Activated B cell treated with CpG ODN at 0.5 μM for 24 hours (primary cell): ENCODE data around the gene CAVIN3. TPM values are rescaled to one million over a fixed set of nuclear protein-coding genes. Genes with fewer than 3 reads are reported as not detected.

ENCODE experiments used
- ATAC-seq: fragments of 200-7000 bp; cut with Tn5 transposase; one replicate; pipeline ENCODE4 v1.10.0; 2021; ENCODE audit warnings: low read depth, mild to moderate bottlenecking, moderate library complexity
- CTCF ChIA-PET: fragments of 350-600 bp; sonication (Branson Sonifier 250); formaldehyde crosslinking; loops from one replicate; lab custom pipeline; 2021; ENCODE audit warnings: antibody characterized with exemption; lab: Charles Lee
- POLR2A ChIA-PET: fragments of 350-600 bp; sonication (Branson Sonifier 250); formaldehyde crosslinking; loops from one replicate; lab custom pipeline; 2021; ENCODE audit warnings: antibody characterized with exemption; lab: Charles Lee
- DNase-seq: peaks from one replicate; pipeline ENCODE4 v3.0.0; 2022
- H3K27ac Mint-ChIP-seq: one replicate; pipeline ENCODE4 v1.8.0; 2020; ENCODE audit warnings: mixed read lengths
- H3K27me3 Mint-ChIP-seq: one replicate; pipeline ENCODE4 v1.8.0; 2021; ENCODE audit warnings: mixed read lengths
- H3K36me3 Mint-ChIP-seq: one replicate; pipeline ENCODE4 v1.8.0; 2021; ENCODE audit warnings: low read depth, mixed read lengths
- H3K4me1 Mint-ChIP-seq: one replicate; pipeline ENCODE4 v1.8.0; 2021; ENCODE audit warnings: mixed read lengths
- H3K4me3 Mint-ChIP-seq: one replicate; pipeline ENCODE4 v1.8.0; 2020; ENCODE audit warnings: mild to moderate bottlenecking, mixed read lengths
- H3K9me3 Mint-ChIP-seq: one replicate; pipeline ENCODE4 v1.8.0; 2020; ENCODE audit warnings: mixed read lengths
- CTCF ChIP-seq: fragments of 200-600 bp; IDR thresholded peaks from one replicate; pipeline ENCODE4 v1.8.0; 2022; ENCODE audit warnings: antibody characterized with exemption, mild to moderate bottlenecking
- intact Hi-C: fragments of 100-400 bp; cut with micrococcal nuclease; formaldehyde crosslinking; loops from one replicate; pipeline ENCODE4 v1.15.1; 2024
- total RNA-seq: library from RNA; stranded (reverse); gene quantifications from 2 replicates; pipeline ENCODE4 v1.2.3, GENCODE V29; 2022

Gene CAVIN3
- total RNA-seq = 0.55 TPM in 1 of 2 replicates, not detected in the other

DNA sequence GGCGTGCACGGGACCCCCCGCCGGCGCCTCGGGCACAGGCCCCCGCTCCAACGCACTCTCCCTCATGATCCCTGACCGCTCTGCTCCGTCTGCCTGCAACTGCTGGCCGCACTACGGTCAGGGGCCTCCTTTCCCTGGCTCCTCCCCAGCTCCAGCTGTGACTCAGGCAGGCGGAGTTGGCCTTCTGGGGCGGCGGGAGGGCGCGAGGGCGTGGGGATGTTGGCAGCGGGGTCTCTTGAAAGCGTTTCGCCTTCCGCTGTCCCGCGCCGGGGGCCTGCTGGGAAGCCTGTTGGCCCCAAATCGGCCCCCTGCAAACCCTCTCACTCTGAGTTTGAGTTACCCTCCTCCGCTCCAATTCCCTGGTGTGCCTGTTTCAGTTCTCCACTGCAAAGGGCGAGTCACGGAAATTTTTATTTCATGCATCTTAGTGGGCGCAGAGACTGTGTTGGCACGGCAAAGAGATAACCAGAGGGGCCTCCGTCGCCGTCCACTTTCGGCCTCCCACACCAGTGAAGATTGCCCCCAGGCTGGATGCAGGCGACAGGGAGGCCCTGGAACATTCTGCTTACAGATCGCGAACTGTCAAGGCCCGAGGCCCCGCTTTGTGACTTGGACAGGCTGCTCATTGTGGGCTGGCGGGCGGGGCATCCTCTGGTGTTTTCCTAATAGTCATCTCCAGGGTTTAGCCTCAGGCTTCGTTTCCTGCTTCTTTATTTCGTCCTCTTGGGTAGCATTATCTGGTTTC, at the start of gene CAVIN3:
CAVIN3 (minus strand) TSS at position 91 of the 745 bp plus-strand sequence; CDS start at position 66, 25 bp downstream.
- CTCF ChIA-PET = no interaction called here
- POLR2A ChIA-PET = no interaction called here
- intact Hi-C loops = no loop called here
- Mint-ChIP-seq H3K4me1 (no peaks in the 10 kb centered on the region), H3K36me3 (no peaks in the 10 kb centered on the region), H3K4me3 (no peak within 1 kb of the TSS), H3K9me3 (no peaks in the 10 kb centered on the region), H3K27ac (no peak within 1 kb of the TSS), H3K27me3 (peaks cover 55% of the 10 kb centered on the region)
- no peak for TF ChIP-seq CTCF
- DNase-seq (no peak), ATAC-seq (no peak)

DNA sequence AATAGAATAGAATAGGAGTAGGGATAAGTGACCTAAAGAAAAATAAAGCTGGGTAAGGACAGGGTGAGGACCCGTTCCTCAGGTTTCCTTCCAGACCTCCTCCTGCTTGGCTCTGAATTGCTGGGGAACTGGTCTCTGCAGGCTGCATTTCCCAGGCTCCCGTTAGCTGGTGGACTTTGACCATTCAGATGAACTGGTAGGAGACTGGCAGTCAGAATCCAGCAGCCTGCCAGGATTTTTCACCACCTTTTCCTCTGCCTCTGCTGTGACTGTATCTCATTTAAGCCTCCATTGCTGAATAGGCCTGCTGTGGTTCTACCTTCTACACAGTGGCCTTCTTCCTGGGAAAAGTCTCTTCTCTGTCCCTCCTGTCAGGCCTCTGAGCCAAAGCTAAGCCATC, 45.4 kb upstream of the CAVIN3 start:
- TF ChIP-seq CTCF = no peak
- Mint-ChIP-seq H3K36me3 (no peaks in the 10 kb centered on the region), H3K4me1 (no peaks in the 10 kb centered on the region), H3K4me3 (no peak overlapping the region), H3K9me3 (no peaks in the 10 kb centered on the region), H3K27me3 (no peaks in the 10 kb centered on the region), H3K27ac (no peak overlapping the region)
- CTCF ChIA-PET = interaction anchor here (0.7 kb wide), 1 partner anchor 14 kb away, joined by 4 read pairs; no protein-coding TSS in a partner anchor
- DNase-seq (no peak), ATAC-seq (no peak)
- POLR2A ChIA-PET = no interaction called here
- intact Hi-C loops = no loop called here

DNA sequence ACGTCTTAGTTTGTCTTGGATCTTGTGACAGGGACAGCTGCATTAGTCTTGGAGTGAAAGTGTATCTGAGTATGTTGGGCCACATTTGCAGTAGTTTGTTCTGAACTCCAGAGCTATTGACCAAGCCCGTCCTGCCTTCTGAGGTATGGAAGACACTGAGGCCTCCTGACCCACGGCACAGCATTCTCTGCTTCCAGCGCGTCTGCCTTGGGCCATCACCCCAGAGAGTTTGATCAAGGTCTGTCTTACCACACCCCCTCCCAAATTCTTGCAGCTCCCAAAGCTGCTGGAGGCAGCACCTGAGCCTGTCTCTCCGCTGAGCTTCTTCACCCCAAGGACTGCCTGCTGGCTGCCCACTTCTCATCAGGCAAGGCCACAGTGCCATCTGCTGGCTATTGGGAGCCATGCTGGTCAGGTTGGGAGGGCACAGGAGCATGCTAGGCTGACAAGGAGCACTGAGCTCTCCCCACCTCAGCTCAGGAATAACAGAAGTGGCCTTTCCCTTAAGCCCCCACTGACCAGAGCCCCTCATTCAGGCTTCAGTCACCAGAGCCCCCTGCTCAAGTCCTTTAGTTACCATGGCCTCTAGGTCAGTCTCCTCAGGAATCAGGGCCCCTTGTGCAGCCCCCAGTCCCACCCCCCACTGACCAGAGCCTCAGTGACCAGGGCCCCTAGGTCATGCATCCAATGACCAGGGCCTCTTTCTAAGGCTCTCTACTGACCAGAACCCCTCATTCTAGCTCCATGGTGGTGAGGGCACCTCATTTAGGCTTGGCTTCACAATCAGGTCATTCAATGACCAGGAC, 42.8 kb upstream of the CAVIN3 start:
- no peaks in the 10 kb centered on the region for H3K9me3 Mint-ChIP-seq
- no peaks in the 10 kb centered on the region for H3K4me1 Mint-ChIP-seq
- intact Hi-C loops = loop anchor here (5.0 kb wide), 1 partner anchor 1736 kb away; no protein-coding TSS in a partner anchor
- DNase-seq = peak; percentile 26
- TF ChIP-seq CTCF = no peak
- no peaks in the 10 kb centered on the region for H3K27me3 Mint-ChIP-seq
- ChIA-PET CTCF (interaction anchor here (0.7 to 4.1 kb wide), 13 partner anchors 11 to 366 kb away, joined by 3 to 40 read pairs (median 5); partner anchors contain the start of gene SMPD1), POLR2A (interaction anchor here (0.7 kb wide), 1 partner anchor 40 kb away, joined by 8 read pairs; no protein-coding TSS in a partner anchor)
- no peak overlapping the region for H3K4me3 Mint-ChIP-seq
- ATAC-seq = peak; percentile 82
- no peak overlapping the region for H3K27ac Mint-ChIP-seq
- H3K36me3 Mint-ChIP-seq = no peaks in the 10 kb centered on the region

GRCh38 chr11:6362185-6362872, 42.0 kb upstream of the CAVIN3 start:
- intact Hi-C loops = loop anchor here (5.0 kb wide), 1 partner anchor 1735 kb away; no protein-coding TSS in a partner anchor
- ChIA-PET POLR2A (no interaction called here), CTCF (interaction anchor here (0.7 to 4.1 kb wide), 13 partner anchors 10 to 365 kb away, joined by 3 to 40 read pairs (median 5); partner anchors contain the start of gene SMPD1)
- DNase-seq = no peak
- Mint-ChIP-seq H3K9me3 (no peaks in the 10 kb centered on the region), H3K4me3 (no peak overlapping the region), H3K36me3 (no peaks in the 10 kb centered on the region), H3K27ac (no peak overlapping the region), H3K4me1 (no peaks in the 10 kb centered on the region), H3K27me3 (no peaks in the 10 kb centered on the region)
- ATAC-seq = no peak
- no peak for TF ChIP-seq CTCF
